Measurements from ENCODE around the gene CDAN1. TPM values are rescaled to one million over a fixed set of nuclear protein-coding genes. Genes with fewer than 3 reads are reported as not detected.

CDAN1 gene
- total RNA-seq, 3 donors from 2014 or later: 8.8 to 15.2 (median 14.7) TPM

DNA sequence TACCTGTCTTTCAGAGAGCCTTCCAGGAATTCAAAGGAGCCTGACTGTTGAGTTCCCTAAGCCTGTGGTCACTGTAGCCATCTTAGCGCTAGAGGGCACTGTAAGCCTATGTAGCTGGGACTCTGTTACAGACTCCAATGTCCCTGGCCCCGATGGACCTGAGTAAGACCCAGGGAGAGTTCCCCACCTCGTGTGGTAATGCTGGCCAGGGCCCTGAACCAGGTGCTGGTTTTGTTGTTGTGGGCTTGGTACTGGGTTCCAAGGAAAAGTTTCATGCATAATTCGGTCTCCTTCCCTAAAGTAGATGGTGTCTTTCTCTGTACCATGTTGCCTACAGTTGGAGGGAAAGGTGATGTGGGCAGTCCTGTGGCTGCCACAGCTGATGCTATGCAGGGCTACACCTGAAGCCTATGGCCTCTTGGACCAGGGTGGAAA, 32.4 kb downstream of the CDAN1 start:
- TF ChIP-seq POLR2AphosphoS5 (IDR thresholded peaks at IDR 0.05): no peak
- TF ChIP-seq, protein P1, sequence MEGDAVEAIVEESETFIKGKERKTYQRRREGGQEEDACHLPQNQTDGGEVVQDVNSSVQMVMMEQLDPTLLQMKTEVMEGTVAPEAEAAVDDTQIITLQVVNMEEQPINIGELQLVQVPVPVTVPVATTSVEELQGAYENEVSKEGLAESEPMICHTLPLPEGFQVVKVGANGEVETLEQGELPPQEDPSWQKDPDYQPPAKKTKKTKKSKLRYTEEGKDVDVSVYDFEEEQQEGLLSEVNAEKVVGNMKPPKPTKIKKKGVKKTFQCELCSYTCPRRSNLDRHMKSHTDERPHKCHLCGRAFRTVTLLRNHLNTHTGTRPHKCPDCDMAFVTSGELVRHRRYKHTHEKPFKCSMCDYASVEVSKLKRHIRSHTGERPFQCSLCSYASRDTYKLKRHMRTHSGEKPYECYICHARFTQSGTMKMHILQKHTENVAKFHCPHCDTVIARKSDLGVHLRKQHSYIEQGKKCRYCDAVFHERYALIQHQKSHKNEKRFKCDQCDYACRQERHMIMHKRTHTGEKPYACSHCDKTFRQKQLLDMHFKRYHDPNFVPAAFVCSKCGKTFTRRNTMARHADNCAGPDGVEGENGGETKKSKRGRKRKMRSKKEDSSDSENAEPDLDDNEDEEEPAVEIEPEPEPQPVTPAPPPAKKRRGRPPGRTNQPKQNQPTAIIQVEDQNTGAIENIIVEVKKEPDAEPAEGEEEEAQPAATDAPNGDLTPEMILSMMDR (IDR thresholded peaks at IDR 0.05): peak in 2 of 3 donors; percentile 72
- no peak for TF ChIP-seq POLR2A (IDR thresholded peaks at IDR 0.05)
- H3K36me3 ChIP-seq: no peaks in the 10 kb centered on the region
- H3K27ac ChIP-seq: no peak overlapping the region
- no peaks in the 10 kb centered on the region for H3K9me3 ChIP-seq
- peak; percentile 33 to 65 for DNase-seq (ENCODE audit: low spot score in 2 of 2)
- no peak overlapping the region for H3K4me3 ChIP-seq
- intact Hi-C loops (cut with DNase I; ENCODE audit: low total_unique reads): no loop called here
- H3K4me1 ChIP-seq: no peaks in the 10 kb centered on the region
- no peaks in the 10 kb centered on the region for H3K27me3 ChIP-seq

DNA sequence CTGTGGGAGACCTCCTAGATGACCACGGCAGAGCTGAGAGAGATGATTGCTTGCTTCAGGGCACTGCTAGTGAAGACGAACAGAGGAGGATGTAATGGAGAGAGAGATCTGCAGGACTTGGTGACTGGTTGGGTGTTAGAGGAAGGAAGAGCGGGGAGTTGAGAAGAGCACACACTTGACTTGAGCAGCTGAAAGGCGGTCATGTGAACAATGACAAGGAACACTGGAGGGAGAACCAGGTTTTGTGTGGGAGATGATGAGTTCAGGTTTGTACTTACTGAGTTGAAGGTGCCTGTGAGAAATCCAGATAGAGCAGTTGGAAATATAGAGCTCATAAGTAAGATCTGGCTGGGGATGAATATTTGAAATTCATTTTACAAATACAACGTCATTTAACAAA, 40.3 kb downstream of the CDAN1 start:
- Histone ChIP-seq H3K4me3 (no peak overlapping the region), H3K27me3 (no peaks in the 10 kb centered on the region), H3K27ac (no peak overlapping the region), H3K36me3 (no peaks in the 10 kb centered on the region), H3K9me3 (no peaks in the 10 kb centered on the region), H3K4me1 (no peaks in the 10 kb centered on the region)
- intact Hi-C loops (cut with DNase I; ENCODE audit: low total_unique reads): no loop called here
- DNase-seq (ENCODE audit: low spot score in 2 of 2): no peak
- TF ChIP-seq, protein P1 (IDR thresholded peaks at IDR 0.05): no peak
- TF ChIP-seq POLR2A (IDR thresholded peaks at IDR 0.05) (no peak), POLR2AphosphoS5 (IDR thresholded peaks at IDR 0.05) (no peak)

DNA sequence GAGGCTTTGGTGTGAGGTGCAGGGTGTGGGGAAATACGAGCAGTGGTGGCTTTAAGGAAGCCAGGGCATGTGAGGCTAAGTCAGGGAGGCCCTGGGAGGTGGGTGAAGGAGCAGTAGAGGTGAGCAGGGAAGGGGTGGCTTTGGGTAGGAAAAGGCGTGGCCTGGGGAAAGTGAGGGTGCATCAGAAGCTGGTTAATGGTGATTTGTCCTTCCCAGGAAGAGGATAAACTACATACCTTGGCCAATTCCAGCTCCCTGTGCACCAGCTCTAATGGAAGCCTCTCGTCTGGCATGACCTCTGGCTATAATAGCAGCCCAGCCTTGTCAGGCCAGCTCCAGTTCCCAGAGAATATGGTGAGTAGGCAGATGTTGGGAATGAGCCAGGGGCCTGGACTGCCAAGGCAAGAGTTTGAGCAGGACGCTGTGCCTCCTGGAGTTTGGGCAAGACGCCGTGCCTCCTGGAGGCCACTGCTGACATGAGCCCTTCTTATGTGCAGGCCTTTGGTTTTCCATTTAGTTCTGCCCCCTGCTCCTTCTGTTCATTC, 41.3 kb downstream of the CDAN1 start:
- H3K27ac ChIP-seq: no peak overlapping the region
- intact Hi-C loops (cut with DNase I; ENCODE audit: low total_unique reads): no loop called here
- TF ChIP-seq, protein P1 (IDR thresholded peaks at IDR 0.05): no peak
- TF ChIP-seq POLR2A (IDR thresholded peaks at IDR 0.05) (no peak), POLR2AphosphoS5 (IDR thresholded peaks at IDR 0.05) (no peak)
- H3K4me3 ChIP-seq: no peak overlapping the region
- no peaks in the 10 kb centered on the region for H3K27me3 ChIP-seq
- H3K9me3 ChIP-seq: no peaks in the 10 kb centered on the region
- H3K4me1 ChIP-seq: no peaks in the 10 kb centered on the region
- no peak for DNase-seq (ENCODE audit: low spot score in 2 of 2)
- H3K36me3 ChIP-seq: no peaks in the 10 kb centered on the region

DNA sequence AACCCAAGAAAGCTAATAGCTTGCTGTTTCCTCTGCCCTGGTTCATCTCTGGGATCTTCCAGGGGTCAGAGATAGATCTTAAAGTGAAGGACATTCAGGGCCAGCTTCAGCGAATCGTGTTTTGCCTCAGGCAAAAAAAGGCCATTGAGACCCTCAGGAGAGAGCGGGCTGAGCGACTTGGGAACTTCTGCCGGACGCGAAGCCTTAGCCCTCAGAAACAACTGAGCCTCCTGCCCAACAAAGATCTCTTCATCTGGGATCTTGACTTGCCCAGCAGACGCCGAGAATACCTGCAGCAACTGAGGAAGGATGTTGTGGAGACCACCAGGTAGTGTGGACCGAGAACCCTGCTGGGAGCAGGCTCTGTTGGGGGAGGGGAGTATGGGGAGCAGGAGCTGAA, 42.5 kb downstream of the CDAN1 start:
- H3K9me3 ChIP-seq: no peaks in the 10 kb centered on the region
- no peaks in the 10 kb centered on the region for H3K4me1 ChIP-seq
- H3K36me3 ChIP-seq: no peaks in the 10 kb centered on the region
- intact Hi-C loops (cut with DNase I; ENCODE audit: low total_unique reads): no loop called here
- no peak overlapping the region for H3K4me3 ChIP-seq
- no peak overlapping the region for H3K27ac ChIP-seq
- no peak for DNase-seq (ENCODE audit: low spot score in 2 of 2)
- TF ChIP-seq, protein P1 (IDR thresholded peaks at IDR 0.05): no peak
- TF ChIP-seq POLR2A (IDR thresholded peaks at IDR 0.05) (no peak), POLR2AphosphoS5 (IDR thresholded peaks at IDR 0.05) (no peak)
- no peaks in the 10 kb centered on the region for H3K27me3 ChIP-seq

- Histone ChIP-seq H3K27me3 (no peaks in the 10 kb centered on the region), H3K36me3 (no peaks in the 10 kb centered on the region), H3K4me3 (no peak overlapping the region), H3K4me1 (no peaks in the 10 kb centered on the region), H3K27ac (no peak overlapping the region), H3K9me3 (no peaks in the 10 kb centered on the region)
- TF ChIP-seq POLR2AphosphoS5 (IDR thresholded peaks at IDR 0.05): no peak
- TF ChIP-seq, protein P1 (IDR thresholded peaks at IDR 0.05): no peak
- TF ChIP-seq POLR2A (IDR thresholded peaks at IDR 0.05): no peak
- DNase-seq (ENCODE audit: low spot score in 2 of 2): no peak
- intact Hi-C loops (cut with DNase I; ENCODE audit: low total_unique reads): no loop called here
Measured at GRCh38 chr15:42693942-42694341, 43.0 kb downstream of the CDAN1 start.
